Measurements from ENCODE around the gene ZNF497.
A peak's percentile ranks its signal among the peaks of the same experiment; 100 is the strongest.
"Not testable (repeated sequence)": the region's sequence is repeated elsewhere in the genome, so short reads cannot be mapped to it uniquely, and the experiment has no call there.

ZNF497 gene

DNA sequence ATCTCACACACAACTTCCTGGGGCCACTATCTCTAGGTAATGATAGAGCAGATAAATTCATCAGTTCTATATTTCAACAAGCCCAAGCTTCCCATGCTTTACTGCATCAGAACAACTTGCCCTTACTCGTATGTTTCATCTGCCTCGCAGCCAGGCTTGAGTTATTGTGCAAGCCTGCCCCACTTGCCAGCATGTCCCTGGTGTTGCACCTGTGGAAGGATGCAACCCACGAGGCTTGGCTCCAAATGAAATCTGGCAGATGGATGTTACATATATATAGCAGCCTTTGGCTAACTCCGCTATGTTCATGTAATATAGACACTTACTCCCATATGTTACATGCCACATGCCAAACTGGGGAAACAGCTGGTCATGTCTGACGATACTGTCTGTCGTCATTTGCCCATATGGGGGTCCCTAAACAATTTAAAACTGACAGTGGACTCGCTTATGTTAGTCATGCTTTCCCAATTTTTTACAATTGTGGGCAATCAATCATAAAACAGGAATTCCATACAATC lies 51.1 kb downstream of the ZNF497 start:
- H3K4me3 ChIP-seq (ENCODE audit: low read length) = no peak overlapping the region
- DNase-seq (ENCODE audit: low read depth) = peak; percentile 30
- TF ChIP-seq, protein P1, sequence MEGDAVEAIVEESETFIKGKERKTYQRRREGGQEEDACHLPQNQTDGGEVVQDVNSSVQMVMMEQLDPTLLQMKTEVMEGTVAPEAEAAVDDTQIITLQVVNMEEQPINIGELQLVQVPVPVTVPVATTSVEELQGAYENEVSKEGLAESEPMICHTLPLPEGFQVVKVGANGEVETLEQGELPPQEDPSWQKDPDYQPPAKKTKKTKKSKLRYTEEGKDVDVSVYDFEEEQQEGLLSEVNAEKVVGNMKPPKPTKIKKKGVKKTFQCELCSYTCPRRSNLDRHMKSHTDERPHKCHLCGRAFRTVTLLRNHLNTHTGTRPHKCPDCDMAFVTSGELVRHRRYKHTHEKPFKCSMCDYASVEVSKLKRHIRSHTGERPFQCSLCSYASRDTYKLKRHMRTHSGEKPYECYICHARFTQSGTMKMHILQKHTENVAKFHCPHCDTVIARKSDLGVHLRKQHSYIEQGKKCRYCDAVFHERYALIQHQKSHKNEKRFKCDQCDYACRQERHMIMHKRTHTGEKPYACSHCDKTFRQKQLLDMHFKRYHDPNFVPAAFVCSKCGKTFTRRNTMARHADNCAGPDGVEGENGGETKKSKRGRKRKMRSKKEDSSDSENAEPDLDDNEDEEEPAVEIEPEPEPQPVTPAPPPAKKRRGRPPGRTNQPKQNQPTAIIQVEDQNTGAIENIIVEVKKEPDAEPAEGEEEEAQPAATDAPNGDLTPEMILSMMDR (IDR thresholded peaks at IDR 0.05; ENCODE audit: insufficient read depth, low read depth, low read length, missing control alignments) = no peak

DNA sequence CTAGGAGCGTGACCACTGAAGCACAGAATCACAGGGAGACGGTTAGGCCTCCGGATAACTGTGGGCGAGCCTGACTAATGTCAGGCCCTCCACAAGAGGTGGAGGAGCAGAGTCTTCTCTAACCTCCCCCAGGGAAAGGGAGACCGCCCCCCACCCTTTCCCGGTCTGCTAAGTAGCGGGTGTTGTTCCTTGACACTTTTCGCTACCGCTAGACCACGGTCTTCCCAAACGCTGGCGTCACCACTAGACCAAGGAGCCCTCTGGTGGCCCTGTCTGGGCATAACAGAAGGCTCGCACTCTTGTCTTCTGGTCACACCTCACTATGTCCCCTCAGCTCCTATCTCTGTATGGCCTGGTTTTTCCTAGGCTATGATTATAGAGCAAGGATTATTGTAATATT lies 51.9 kb downstream of the ZNF497 start:
- TF ChIP-seq, protein P1 (IDR thresholded peaks at IDR 0.05; ENCODE audit: insufficient read depth, low read depth, low read length, missing control alignments) = peak; percentile 36
- DNase-seq (ENCODE audit: low read depth) = peak; percentile 34
- H3K4me3 ChIP-seq (ENCODE audit: low read length) = not testable (repeated sequence)

DNA sequence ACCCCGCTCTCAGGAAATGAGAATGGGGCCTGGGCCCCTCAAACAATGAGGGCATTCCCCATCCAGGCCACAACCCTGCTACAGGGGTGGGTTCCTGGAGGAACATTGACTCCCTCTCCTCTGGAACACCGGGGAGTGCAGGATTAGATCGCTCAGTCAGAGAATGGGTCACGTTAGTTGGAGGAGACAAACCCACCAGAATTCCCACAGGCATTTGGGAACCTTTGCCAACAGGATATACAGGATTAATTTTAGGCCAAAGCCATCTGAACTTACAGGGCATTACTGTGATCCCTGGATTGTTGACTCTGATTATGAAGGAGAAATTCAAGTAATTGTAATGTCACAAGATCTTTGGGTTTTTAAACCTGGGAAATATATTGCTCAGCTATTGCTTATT lies 54.8 kb downstream of the ZNF497 start:
- TF ChIP-seq, protein P1 (IDR thresholded peaks at IDR 0.05; ENCODE audit: insufficient read depth, low read depth, low read length, missing control alignments) = no peak
- no peak for DNase-seq (ENCODE audit: low read depth)
- H3K4me3 ChIP-seq (ENCODE audit: low read length) = no peak overlapping the region

DNA sequence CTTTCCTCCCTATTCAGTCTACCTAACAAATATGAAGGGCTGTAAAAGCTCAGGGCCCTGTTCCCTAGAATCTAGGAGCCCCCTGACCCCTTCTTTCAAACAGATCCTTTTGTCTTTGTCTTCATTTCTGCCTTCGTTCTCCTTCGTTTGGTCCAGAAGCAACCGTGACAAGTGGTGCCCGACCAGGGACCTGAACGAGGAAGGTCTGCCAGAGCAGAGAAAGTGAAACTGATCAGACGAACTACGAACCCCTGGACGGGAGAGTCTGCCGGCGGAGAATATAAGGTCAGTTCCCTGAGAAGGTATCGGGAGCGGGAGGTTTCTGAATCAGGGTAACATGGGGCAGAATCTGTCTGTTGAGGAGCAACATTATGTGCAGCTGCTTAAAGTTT lies 56.6 kb downstream of the ZNF497 start:
- TF ChIP-seq, protein P1 (IDR thresholded peaks at IDR 0.05; ENCODE audit: insufficient read depth, low read depth, low read length, missing control alignments) = no peak
- peak overlapping the region; percentile 84 for H3K4me3 ChIP-seq (ENCODE audit: low read length)
- peak; percentile 12 for DNase-seq (ENCODE audit: low read depth)

DNA sequence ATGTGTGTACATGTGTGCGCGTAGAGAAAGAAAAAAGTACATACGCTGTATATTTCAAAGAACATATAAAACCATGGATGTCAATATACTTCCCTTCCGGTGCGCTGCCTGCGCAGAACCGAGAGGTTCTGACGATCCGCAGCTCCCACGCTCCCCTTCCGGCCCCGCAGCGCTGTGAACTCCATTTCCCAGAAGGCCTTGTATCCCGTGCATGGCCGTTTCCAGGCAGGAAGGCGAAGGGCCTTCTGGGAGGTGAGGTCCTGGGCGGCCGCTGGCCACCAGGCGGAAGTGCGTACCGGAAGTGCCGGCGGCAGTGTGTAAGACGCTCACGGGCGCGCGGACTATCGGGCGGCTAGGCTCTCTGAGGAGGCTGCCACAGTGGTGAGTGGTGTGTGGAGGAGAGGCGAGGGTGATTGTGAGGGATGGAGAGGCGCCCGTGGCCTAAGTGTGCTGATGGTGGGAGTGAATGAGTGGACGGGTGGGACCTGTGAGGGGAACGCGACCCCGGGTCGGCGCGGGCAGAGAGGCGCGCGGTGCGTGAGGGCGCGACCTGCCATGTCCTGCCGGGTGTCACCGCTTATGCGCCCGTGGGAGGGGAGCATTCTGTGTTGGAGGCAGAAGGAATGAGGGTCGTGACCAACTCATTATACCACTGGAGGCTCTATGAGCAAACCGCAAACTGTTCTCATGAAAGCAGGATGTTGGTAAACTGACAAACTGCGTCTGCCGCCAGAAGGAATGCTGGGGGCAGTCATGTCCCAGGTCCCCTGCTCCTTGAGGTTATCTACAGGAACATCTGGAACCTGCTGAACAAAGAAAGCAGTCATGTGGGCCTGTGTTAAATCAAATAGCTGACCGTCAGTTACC lies 57.3 kb downstream of the ZNF497 start, which contains the start of gene ERVK3-1:
Gene ERVK3-1 (plus strand): TSS at position 313 of the 867 bp plus-strand sequence. CDS start 6,792 bp downstream, outside the sequence.
- peak; percentile 98 for DNase-seq (ENCODE audit: low read depth)
- peak within 1 kb of the TSS; percentile 84 for H3K4me3 ChIP-seq (ENCODE audit: low read length)
- TF ChIP-seq, protein P1 (IDR thresholded peaks at IDR 0.05; ENCODE audit: insufficient read depth, low read depth, low read length, missing control alignments) = peak; percentile 16

DNA sequence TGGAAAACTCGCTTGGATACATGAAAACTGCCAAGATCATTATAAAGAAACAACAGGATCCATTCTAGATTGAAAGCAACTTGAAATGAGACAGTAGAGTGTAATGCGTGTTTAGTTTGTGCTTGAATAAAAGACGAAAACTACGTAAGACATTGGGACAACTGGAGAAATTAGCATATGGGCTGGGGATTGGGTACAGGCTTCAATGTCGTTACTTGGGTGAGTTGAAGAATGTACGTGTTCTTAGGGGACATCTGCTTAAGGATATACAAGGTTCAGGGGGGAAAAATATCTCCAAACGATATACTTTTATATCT lies 57.8 kb downstream of the ZNF497 start:
- TF ChIP-seq, protein P1 (IDR thresholded peaks at IDR 0.05; ENCODE audit: insufficient read depth, low read depth, low read length, missing control alignments) = no peak
- no peak for DNase-seq (ENCODE audit: low read depth)

More for the DNA sequence above, 57.8 kb downstream of the ZNF497 start:
- peak overlapping the region; percentile 84 for H3K4me3 ChIP-seq (ENCODE audit: low read length)
